ENCODE data around the gene AGK. TPM values are rescaled to one million over a fixed set of nuclear protein-coding genes. Genes with fewer than 3 reads are reported as not detected.

Gene AGK
- total RNA-seq, 1 experiment from 2014 or later = 32.2 TPM

- no peak overlapping the region for H3K27ac Mint-ChIP-seq
- TF ChIP-seq ESRRA (CRISPR knock-in tag; IDR thresholded peaks at IDR 0.05; ENCODE audit: borderline replicate concordance) = no peak
- TF ChIP-seq IRF2 (CRISPR knock-in tag; IDR thresholded peaks at IDR 0.05; ENCODE audit: borderline replicate concordance, low read depth) = no peak
- TF ChIP-seq MLX (CRISPR knock-in tag; IDR thresholded peaks at IDR 0.05) = no peak
- TF ChIP-seq JUN (CRISPR knock-in tag; IDR thresholded peaks at IDR 0.05) = no peak
- TF ChIP-seq ARID4B (CRISPR knock-in tag; IDR thresholded peaks at IDR 0.05; ENCODE audit: borderline replicate concordance) = no peak
- TF ChIP-seq TP53 (CRISPR knock-in tag; IDR thresholded peaks at IDR 0.05) = no peak
- no peak for TF ChIP-seq FOXK1 (CRISPR knock-in tag; IDR thresholded peaks at IDR 0.05)
- ChIA-PET CTCF (no interaction called here), POLR2A (no interaction called here)
- peaks cover 48% of the 10 kb centered on the region for H3K36me3 Mint-ChIP-seq
- peaks cover 22% of the 10 kb centered on the region for H3K9me3 Mint-ChIP-seq
- H3K4me1 Mint-ChIP-seq = peaks cover 29% of the 10 kb centered on the region
- DNase-seq (ENCODE audit: low spot score) (no peak), ATAC-seq (no peak)
- no peak overlapping the region for H3K4me3 Mint-ChIP-seq
- no peaks in the 10 kb centered on the region for H3K27me3 Mint-ChIP-seq (ENCODE audit: low read depth)
These were observed 11.8 kb downstream of the AGK start for GRCh38 chr7:141562972-141563371.

GRCh38 chr7:141563956-141564623 is 12.9 kb downstream of the AGK start:
- ATAC-seq = peak; percentile 94
- peaks cover 16% of the 10 kb centered on the region for H3K9me3 Mint-ChIP-seq
- DNase-seq (ENCODE audit: low spot score) = peak; percentile 23

GRCh38 chr7:141567432-141567831 is 16.2 kb downstream of the AGK start:
- H3K27ac Mint-ChIP-seq = no peak overlapping the region
- ATAC-seq (no peak), DNase-seq (ENCODE audit: low spot score) (no peak)
- no peak overlapping the region for H3K4me3 Mint-ChIP-seq
- no peaks in the 10 kb centered on the region for H3K27me3 Mint-ChIP-seq (ENCODE audit: low read depth)
- H3K4me1 Mint-ChIP-seq = peaks cover 26% of the 10 kb centered on the region
- POLR2A ChIA-PET = no interaction called here
- peaks cover 15% of the 10 kb centered on the region for H3K36me3 Mint-ChIP-seq
- CTCF ChIA-PET = no interaction called here
- no peaks in the 10 kb centered on the region for H3K9me3 Mint-ChIP-seq
- TF ChIP-seq FOXP1 (CRISPR knock-in tag; IDR thresholded peaks at IDR 0.05; ENCODE audit: borderline replicate concordance) (no peak), JUN (CRISPR knock-in tag; IDR thresholded peaks at IDR 0.05) (no peak), NR2C2 (CRISPR knock-in tag; IDR thresholded peaks at IDR 0.05) (no peak), ZBTB21 (CRISPR knock-in tag; IDR thresholded peaks at IDR 0.05; ENCODE audit: borderline replicate concordance) (no peak), PREB (CRISPR knock-in tag; IDR thresholded peaks at IDR 0.05; ENCODE audit: borderline replicate concordance) (no peak), FOXJ3 (CRISPR knock-in tag; IDR thresholded peaks at IDR 0.05; ENCODE audit: borderline replicate concordance) (no peak), GABPB1 (CRISPR knock-in tag; IDR thresholded peaks at IDR 0.05) (no peak), IRF2 (CRISPR knock-in tag; IDR thresholded peaks at IDR 0.05; ENCODE audit: borderline replicate concordance, low read depth) (no peak), ZNF263 (CRISPR knock-in tag; IDR thresholded peaks at IDR 0.05; ENCODE audit: low read depth) (no peak), SMAD3 (CRISPR knock-in tag; IDR thresholded peaks at IDR 0.05; ENCODE audit: borderline replicate concordance) (no peak), GTF2I (CRISPR knock-in tag; conservative IDR thresholded peaks at IDR 0.05) (no peak), ZNF416 (CRISPR knock-in tag; IDR thresholded peaks at IDR 0.05) (no peak), FOXP4 (CRISPR knock-in tag; IDR thresholded peaks at IDR 0.05) (no peak), ATF2 (CRISPR knock-in tag; IDR thresholded peaks at IDR 0.05; ENCODE audit: borderline replicate concordance, low read depth) (no peak), ZNF138 (CRISPR knock-in tag; conservative IDR thresholded peaks at IDR 0.05) (no peak), ZNF396 (CRISPR knock-in tag; IDR thresholded peaks at IDR 0.05; ENCODE audit: borderline replicate concordance) (no peak)

More at GRCh38 chr7:141563956-141564623, 12.9 kb downstream of the AGK start:
- Mint-ChIP-seq H3K4me1 (peaks cover 29% of the 10 kb centered on the region), H3K4me3 (no peak overlapping the region), H3K36me3 (peaks cover 40% of the 10 kb centered on the region), H3K27ac (peak overlapping the region; percentile 12), H3K27me3 (ENCODE audit: low read depth) (no peaks in the 10 kb centered on the region)
- POLR2A ChIA-PET = no interaction called here
- CTCF ChIA-PET = no interaction called here
- TF ChIP-seq SP1 (CRISPR knock-in tag; conservative IDR thresholded peaks at IDR 0.05) = peak; percentile 55
- no peak for TF ChIP-seq PRRX2 (CRISPR knock-in tag; IDR thresholded peaks at IDR 0.05)
